HepG2 (cell line): ENCODE measurements around the gene METTL27. TPM values are rescaled to one million over a fixed set of nuclear protein-coding genes. Genes with fewer than 3 reads are reported as not detected.

Source experiments
- ATF7 ChIP-seq, 2 experiments: fragments of 450-650 bp in 1 of 2; sonication (generic) in 1 of 2; formaldehyde crosslinking in 1 of 2; IDR thresholded peaks; 2 replicates each; pipeline versions ENCODE4 v1.4.0 to v1.6.1; 2016 to 2020; ENCODE audit warnings: antibody characterized with exemption in 1 of 2, mild to moderate bottlenecking in 1 of 2, missing genetic modification reagents in 1 of 2
- CERS6 ChIP-seq: sonication (generic); formaldehyde crosslinking; IDR thresholded peaks from 2 replicates; pipeline ENCODE4 v1.5.0; 2020; ENCODE audit warnings: missing genetic modification reagents
- DR1 ChIP-seq: sonication (generic); formaldehyde crosslinking; IDR thresholded peaks from 2 replicates; pipeline ENCODE4 v1.8.0; 2021; ENCODE audit warnings: mild to moderate bottlenecking, missing genetic modification reagents, inconsistent platforms
- ELF1 ChIP-seq: sonication (generic); formaldehyde crosslinking; IDR thresholded peaks from 2 replicates; pipeline ENCODE4 v1.4.0; 2020; ENCODE audit warnings: missing genetic modification reagents
- KAT7 ChIP-seq: IDR thresholded peaks from 2 replicates; pipeline ENCODE4 v1.6.1; 2018; ENCODE audit warnings: borderline replicate concordance, missing compliant biosample characterization
- PITX1 ChIP-seq: sonication (generic); formaldehyde crosslinking; IDR thresholded peaks from 2 replicates; pipeline ENCODE4 v1.5.1; 2020; ENCODE audit warnings: mild to moderate bottlenecking, missing genetic modification reagents
- ZNF225 ChIP-seq: sonication (generic); formaldehyde crosslinking; IDR thresholded peaks from 2 replicates; pipeline ENCODE4 v1.4.0; 2020; ENCODE audit warnings: mild to moderate bottlenecking, missing genetic modification reagents
- ZNF709 ChIP-seq: sonication (generic); formaldehyde crosslinking; IDR thresholded peaks from 2 replicates; pipeline ENCODE4 v1.5.0; 2020; ENCODE audit warnings: mild to moderate bottlenecking, missing genetic modification reagents
- ZNF780A ChIP-seq: sonication (generic); formaldehyde crosslinking; IDR thresholded peaks from 2 replicates; pipeline ENCODE4 v1.8.0; 2022; ENCODE audit warnings: mild to moderate bottlenecking, missing genetic modification reagents, moderate library complexity
- ZSCAN12 ChIP-seq: sonication (generic); formaldehyde crosslinking; IDR thresholded peaks from 2 replicates; pipeline ENCODE4 v1.9.0; 2021; ENCODE audit warnings: mild to moderate bottlenecking, missing genetic modification reagents
- ZSCAN30 ChIP-seq: sonication (generic); formaldehyde crosslinking; IDR thresholded peaks from 2 replicates; pipeline ENCODE4 v1.5.0; 2020; ENCODE audit warnings: mild to moderate bottlenecking, missing genetic modification reagents
- polyA plus RNA-seq, 8 experiments: library from polyadenylated mRNA; depleted of rRNA in 3 of 8; stranded (reverse) in 7 of 8; unstranded in 1 of 8; fragments of >200 nt; fragmentation: Illumina TruSeq in 4 of 8; extraction: Trizol in 4 of 8; gene quantifications; 2 replicates each; pipeline versions ENCODE4 v1.2.1 to v1.2.3, GENCODE V29; 2011 to 2016; ENCODE audit warnings: low read depth in 4 of 8, missing spikeins in 1 of 8, mixed read lengths in 1 of 8; ENCODE audit not compliant: insufficient read depth in 1 of 8
- total RNA-seq, 5 experiments: library from RNA; depleted of rRNA; stranded (reverse); fragments of >200 nt; fragmentation: Illumina TruSeq; extraction: Trizol; gene quantifications; 2 replicates each; pipeline ENCODE4 v1.2.3, GENCODE V29; 2016; ENCODE audit warnings: low read depth in 1 of 5
- TF ChIP-seq, protein P1 (sequence below): sonication (generic); formaldehyde crosslinking; IDR thresholded peaks from 2 replicates; pipeline ENCODE4 v1.4.0; 2020; ENCODE audit warnings: missing genetic modification reagents, mild to moderate bottlenecking, borderline replicate concordance
- TF ChIP-seq, protein P2 (sequence below): sonication (generic); formaldehyde crosslinking; IDR thresholded peaks from 2 replicates; pipeline ENCODE4 v1.4.0; 2020; ENCODE audit warnings: mild to moderate bottlenecking, missing genetic modification reagents

Gene METTL27
- total and polyA plus RNA-seq, 2 of the 13 experiments (the other 11 are each of a cell fraction or from before 2014, with no cell fraction given): 2.0 to 3.0 TPM

GRCh38 chr7:73830681-73831583, 11.4 kb downstream of the METTL27 start, which contains the start of gene CLDN4 (continued):
- no peak for TF ChIP-seq ZSCAN30
- no peak for TF ChIP-seq KAT7 (CRISPR knock-in tag)
- TF ChIP-seq CERS6 (CRISPR knock-in tag): no peak
- peak; percentile 66 for TF ChIP-seq ZNF225
- no peak for TF ChIP-seq ATF7 (IDR thresholded peaks at IDR 0.05)
- no peak for TF ChIP-seq ATF7 (CRISPR knock-in tag; IDR thresholded peaks at IDR 0.05)
- no peak for TF ChIP-seq DR1
- TF ChIP-seq ZSCAN12 (CRISPR knock-in tag): no peak
- TF ChIP-seq ZNF709: peak; percentile 69; the same call in 1 of the 2 replicates
- no peak for TF ChIP-seq ZNF780A (CRISPR knock-in tag)
- no peak for TF ChIP-seq ELF1 (CRISPR knock-in tag)
- TF ChIP-seq, protein P1, sequence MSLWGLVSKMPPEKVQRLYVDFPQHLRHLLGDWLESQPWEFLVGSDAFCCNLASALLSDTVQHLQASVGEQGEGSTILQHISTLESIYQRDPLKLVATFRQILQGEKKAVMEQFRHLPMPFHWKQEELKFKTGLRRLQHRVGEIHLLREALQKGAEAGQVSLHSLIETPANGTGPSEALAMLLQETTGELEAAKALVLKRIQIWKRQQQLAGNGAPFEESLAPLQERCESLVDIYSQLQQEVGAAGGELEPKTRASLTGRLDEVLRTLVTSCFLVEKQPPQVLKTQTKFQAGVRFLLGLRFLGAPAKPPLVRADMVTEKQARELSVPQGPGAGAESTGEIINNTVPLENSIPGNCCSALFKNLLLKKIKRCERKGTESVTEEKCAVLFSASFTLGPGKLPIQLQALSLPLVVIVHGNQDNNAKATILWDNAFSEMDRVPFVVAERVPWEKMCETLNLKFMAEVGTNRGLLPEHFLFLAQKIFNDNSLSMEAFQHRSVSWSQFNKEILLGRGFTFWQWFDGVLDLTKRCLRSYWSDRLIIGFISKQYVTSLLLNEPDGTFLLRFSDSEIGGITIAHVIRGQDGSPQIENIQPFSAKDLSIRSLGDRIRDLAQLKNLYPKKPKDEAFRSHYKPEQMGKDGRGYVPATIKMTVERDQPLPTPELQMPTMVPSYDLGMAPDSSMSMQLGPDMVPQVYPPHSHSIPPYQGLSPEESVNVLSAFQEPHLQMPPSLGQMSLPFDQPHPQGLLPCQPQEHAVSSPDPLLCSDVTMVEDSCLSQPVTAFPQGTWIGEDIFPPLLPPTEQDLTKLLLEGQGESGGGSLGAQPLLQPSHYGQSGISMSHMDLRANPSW: no peak
- TF ChIP-seq, protein P2, sequence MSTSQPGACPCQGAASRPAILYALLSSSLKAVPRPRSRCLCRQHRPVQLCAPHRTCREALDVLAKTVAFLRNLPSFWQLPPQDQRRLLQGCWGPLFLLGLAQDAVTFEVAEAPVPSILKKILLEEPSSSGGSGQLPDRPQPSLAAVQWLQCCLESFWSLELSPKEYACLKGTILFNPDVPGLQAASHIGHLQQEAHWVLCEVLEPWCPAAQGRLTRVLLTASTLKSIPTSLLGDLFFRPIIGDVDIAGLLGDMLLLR (CRISPR knock-in tag): no peak
- TF ChIP-seq PITX1 (CRISPR knock-in tag): peak; percentile 58; the same call in 1 of the 2 replicates
